ENCODE results near the gene LRRTM4.
"Not testable (repeated sequence)": the region's sequence is repeated elsewhere in the genome, so short reads cannot be mapped to it uniquely, and the experiment has no call there.

Gene LRRTM4

GRCh38 chr2:77175266-77175780 lies 346.9 kb downstream of the LRRTM4 start:
- DNase-seq (ENCODE audit: low read depth in 3 of 3), result not testable (repeated sequence)

GRCh38 chr2:77169426-77169825 lies 352.8 kb downstream of the LRRTM4 start:
- no peak for DNase-seq (ENCODE audit: low read depth in 3 of 3)

- not testable (repeated sequence) for DNase-seq (ENCODE audit: low read depth in 3 of 3)
Measured at GRCh38 chr2:77164021-77164420, 358.2 kb downstream of the LRRTM4 start.

- DNase-seq (ENCODE audit: low read depth in 3 of 3), result no peak
Measured at GRCh38 chr2:77161009-77161408, 361.2 kb downstream of the LRRTM4 start.

GRCh38 chr2:77156599-77156998 lies 365.6 kb downstream of the LRRTM4 start:
- no peak for DNase-seq (ENCODE audit: low read depth in 3 of 3)

- no peak for DNase-seq (ENCODE audit: low read depth in 3 of 3)
Measured at GRCh38 chr2:77155511-77155910, 366.7 kb downstream of the LRRTM4 start.

- no peak for DNase-seq (ENCODE audit: low read depth in 3 of 3)
Measured at GRCh38 chr2:77149565-77149964, 372.6 kb downstream of the LRRTM4 start.

GRCh38 chr2:77147153-77147552 lies 375.0 kb downstream of the LRRTM4 start:
- DNase-seq (ENCODE audit: low read depth in 3 of 3), result no peak

GRCh38 chr2:77144772-77145171 lies 377.4 kb downstream of the LRRTM4 start:
- DNase-seq (ENCODE audit: low read depth in 3 of 3), result no peak

GRCh38 chr2:77142141-77142540 lies 380.0 kb downstream of the LRRTM4 start:
- DNase-seq (ENCODE audit: low read depth in 3 of 3), result no peak

GRCh38 chr2:77128479-77128878 lies 393.7 kb downstream of the LRRTM4 start:
- DNase-seq (ENCODE audit: low read depth in 3 of 3), result not testable (repeated sequence)

- DNase-seq (ENCODE audit: low read depth in 3 of 3), result no peak
Measured at GRCh38 chr2:77127345-77127744, 394.8 kb downstream of the LRRTM4 start.

- no peak for DNase-seq (ENCODE audit: low read depth in 3 of 3)
Measured at GRCh38 chr2:77121518-77121917, 400.7 kb downstream of the LRRTM4 start.

GRCh38 chr2:77119333-77119732 lies 402.8 kb downstream of the LRRTM4 start:
- DNase-seq (ENCODE audit: low read depth in 3 of 3), result no peak

- DNase-seq (ENCODE audit: low read depth in 3 of 3), result no peak
Measured at GRCh38 chr2:77108915-77109314, 413.3 kb downstream of the LRRTM4 start.

GRCh38 chr2:77105008-77105407 lies 417.2 kb downstream of the LRRTM4 start:
- DNase-seq (ENCODE audit: low read depth in 3 of 3), result no peak

- DNase-seq (ENCODE audit: low read depth in 3 of 3), result no peak
Measured at GRCh38 chr2:77104554-77104953, 417.6 kb downstream of the LRRTM4 start.

GRCh38 chr2:77102927-77103326 lies 419.2 kb downstream of the LRRTM4 start:
- no peak for DNase-seq (ENCODE audit: low read depth in 3 of 3)

- no peak for DNase-seq (ENCODE audit: low read depth in 3 of 3)
Measured at GRCh38 chr2:77101796-77102452, 420.3 kb downstream of the LRRTM4 start.

GRCh38 chr2:77099961-77100360 lies 422.2 kb downstream of the LRRTM4 start:
- no peak for DNase-seq (ENCODE audit: low read depth in 3 of 3)

- not testable (repeated sequence) for DNase-seq (ENCODE audit: low read depth in 3 of 3)
Measured at GRCh38 chr2:77095525-77095924, 426.7 kb downstream of the LRRTM4 start.

GRCh38 chr2:77095096-77095495 lies 427.1 kb downstream of the LRRTM4 start:
- DNase-seq (ENCODE audit: low read depth in 3 of 3), result no peak

- DNase-seq (ENCODE audit: low read depth in 3 of 3), result not testable (repeated sequence)
Measured at GRCh38 chr2:77088424-77088823, 433.8 kb downstream of the LRRTM4 start.

- no peak for DNase-seq (ENCODE audit: low read depth in 3 of 3)
Measured at GRCh38 chr2:77087987-77088414, 434.2 kb downstream of the LRRTM4 start.

All from stimulated activated CD4-positive, alpha-beta T cell treated with anti-CD3 and anti-CD28 coated beads, TNF-alpha, amount 100 ng/mL, for 24 hours (primary cell).